Activated CD8-positive, alpha-beta memory T cell treated with anti-CD3 and anti-CD28 coated beads, Interleukin-2, amount 10 ng/mL, durations not matched to agents 7 days and 5 days (primary cell): ENCODE results near the gene NUP42. TPM values are rescaled to one million over a fixed set of nuclear protein-coding genes. Genes with fewer than 3 reads are reported as not detected.
A peak's percentile ranks its signal among the peaks of the same experiment; 100 is the strongest.

Source experiments
- ATAC-seq: fragments of 150-1000 bp; cut with Tn5 transposase; one replicate; pipeline ENCODE4 v1.10.0; 2021; ENCODE audit warnings: moderate library complexity
- CTCF ChIA-PET: fragments of 350-600 bp; sonication (Branson Sonifier 250); formaldehyde crosslinking; loops from one replicate; lab custom pipeline; 2021; ENCODE audit warnings: antibody characterized with exemption; lab: Charles Lee
- DNase-seq: peaks from one replicate; pipeline ENCODE4 v3.0.0-alpha.2; 2020
- H3K27ac Mint-ChIP-seq: one replicate; pipeline ENCODE4 v1.8.0; 2021; ENCODE audit warnings: mild to moderate bottlenecking, mixed read lengths
- H3K27me3 Mint-ChIP-seq: one replicate; pipeline ENCODE4 v1.8.0; 2021; ENCODE audit warnings: mixed read lengths
- H3K36me3 Mint-ChIP-seq: one replicate; pipeline ENCODE4 v1.8.0; 2021; ENCODE audit warnings: mild to moderate bottlenecking, mixed read lengths
- H3K4me1 Mint-ChIP-seq: one replicate; pipeline ENCODE4 v1.8.0; 2021; ENCODE audit warnings: mixed read lengths
- H3K4me3 Mint-ChIP-seq: one replicate; pipeline ENCODE4 v1.8.0; 2021; ENCODE audit warnings: mild to moderate bottlenecking, moderate library complexity, mixed read lengths
- H3K9me3 Mint-ChIP-seq: one replicate; pipeline ENCODE4 v1.8.0; 2022; ENCODE audit warnings: low read depth, mixed read lengths
- total RNA-seq, 2 experiments: library from RNA; stranded (reverse); gene quantifications; one replicate each; pipeline ENCODE4 v1.2.3, GENCODE V29; 2021

Gene NUP42, protein sequence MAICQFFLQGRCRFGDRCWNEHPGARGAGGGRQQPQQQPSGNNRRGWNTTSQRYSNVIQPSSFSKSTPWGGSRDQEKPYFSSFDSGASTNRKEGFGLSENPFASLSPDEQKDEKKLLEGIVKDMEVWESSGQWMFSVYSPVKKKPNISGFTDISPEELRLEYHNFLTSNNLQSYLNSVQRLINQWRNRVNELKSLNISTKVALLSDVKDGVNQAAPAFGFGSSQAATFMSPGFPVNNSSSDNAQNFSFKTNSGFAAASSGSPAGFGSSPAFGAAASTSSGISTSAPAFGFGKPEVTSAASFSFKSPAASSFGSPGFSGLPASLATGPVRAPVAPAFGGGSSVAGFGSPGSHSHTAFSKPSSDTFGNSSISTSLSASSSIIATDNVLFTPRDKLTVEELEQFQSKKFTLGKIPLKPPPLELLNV
- total RNA-seq, result 10 to 100 TPM; 51.3 to 58.0 TPM

DNA sequence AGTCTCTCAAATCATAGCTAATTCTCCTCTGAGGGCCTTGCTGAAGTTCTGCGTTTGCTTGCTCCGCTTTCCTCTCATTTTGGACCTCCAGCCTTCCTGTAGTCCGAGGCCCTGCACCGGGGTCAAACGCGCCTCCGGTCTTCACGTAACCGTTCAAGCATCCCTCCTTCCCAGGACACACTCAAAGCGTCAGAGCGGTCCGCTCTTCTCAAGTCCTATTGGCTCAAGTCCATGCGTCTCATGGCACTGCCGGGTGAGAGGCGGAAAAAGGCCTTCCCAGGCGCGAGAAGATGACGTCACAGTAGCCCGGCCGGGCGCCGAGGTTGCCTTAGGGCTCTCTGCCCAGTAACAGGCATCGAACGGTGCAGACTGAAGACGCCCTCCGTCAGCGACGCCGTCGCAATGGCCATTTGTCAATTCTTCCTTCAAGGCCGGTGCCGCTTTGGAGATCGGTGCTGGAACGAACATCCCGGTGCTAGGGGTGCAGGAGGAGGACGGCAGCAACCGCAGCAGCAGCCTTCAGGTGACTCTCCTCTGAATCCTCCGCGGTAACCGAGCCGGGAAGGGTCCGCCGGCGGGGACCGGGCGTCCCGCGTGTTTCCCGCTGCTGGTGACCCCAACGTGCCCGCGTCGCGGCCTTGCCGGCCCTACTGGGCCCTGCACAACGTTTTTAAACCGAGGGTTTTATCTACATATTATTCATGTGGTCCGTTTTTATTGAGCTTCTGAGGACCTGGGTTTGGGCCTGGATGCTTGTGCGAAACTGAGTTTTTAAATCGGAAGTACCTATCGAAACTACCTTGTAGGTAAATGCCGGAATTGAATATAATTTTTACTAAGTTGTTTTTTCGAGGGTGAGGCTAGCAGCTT is at the start of gene NUP42:
Gene NUP42, plus strand, starts transcription at position 365 of the 870 bp plus-strand sequence. Its CDS starts 38 bp downstream, at position 403.
- CTCF ChIA-PET, result interaction anchor here (1.0 to 2.7 kb wide), 5 partner anchors 76 to 415 kb away, joined by 3 to 8 read pairs (median 4); partner anchors contain the start of gene CCDC126
- peak within 1 kb of the TSS; percentile 89 for H3K4me3 Mint-ChIP-seq
- peak within 1 kb of the TSS; percentile 97 for H3K27ac Mint-ChIP-seq
- peak; percentile 96 for ATAC-seq
- H3K36me3 Mint-ChIP-seq, result peaks cover 8% of the 10 kb centered on the region
- peak; percentile 99 for DNase-seq
- H3K27me3 Mint-ChIP-seq, result peaks cover 3% of the 10 kb centered on the region
- peaks cover 33% of the 10 kb centered on the region for H3K4me1 Mint-ChIP-seq
- no peaks in the 10 kb centered on the region for H3K9me3 Mint-ChIP-seq

DNA sequence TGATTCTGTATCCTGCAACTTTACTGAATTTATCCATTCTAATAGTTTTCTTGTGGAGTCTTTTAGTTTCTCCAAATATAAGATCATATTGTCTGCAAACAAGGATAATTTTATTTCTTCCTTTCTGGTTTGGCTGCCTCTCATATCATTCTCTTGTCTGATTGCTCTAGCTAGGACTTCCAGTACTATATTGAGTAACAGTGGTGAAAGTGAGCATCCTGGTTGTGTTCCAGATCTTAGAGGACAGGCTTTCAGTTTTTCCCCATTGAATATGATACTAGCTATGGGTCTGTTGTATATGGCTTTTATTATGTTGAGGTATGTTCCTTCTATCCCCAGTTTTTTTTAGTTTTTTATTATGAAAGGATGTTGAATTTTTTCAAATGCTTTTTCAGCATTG is 48.1 kb upstream of the NUP42 start:
- Mint-ChIP-seq H3K27ac (peak overlapping the region; percentile 10), H3K4me3 (no peak overlapping the region), H3K36me3 (no peaks in the 10 kb centered on the region), H3K27me3 (no peaks in the 10 kb centered on the region), H3K4me1 (no peaks in the 10 kb centered on the region), H3K9me3 (no peaks in the 10 kb centered on the region)
- ATAC-seq (no peak), DNase-seq (no peak)
- CTCF ChIA-PET, result no interaction called here

DNA sequence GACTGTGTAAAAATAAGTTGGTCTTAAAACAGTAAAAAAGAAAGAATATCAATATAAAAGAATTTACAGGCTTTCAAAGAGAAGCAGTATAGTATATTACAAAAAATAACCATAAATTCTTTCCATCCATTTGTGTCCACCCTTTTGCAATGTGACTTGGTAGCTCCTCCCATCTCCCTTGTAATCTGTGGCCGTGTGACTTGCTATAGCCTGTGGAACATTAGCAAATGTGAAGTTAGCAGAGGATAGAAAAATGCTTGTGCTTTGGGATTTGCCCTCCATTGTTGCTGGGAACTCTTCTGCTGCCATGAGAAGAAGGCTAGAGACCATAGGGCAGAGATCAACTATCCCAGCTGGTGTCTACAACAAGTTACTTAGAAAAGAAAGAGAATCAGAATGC is 46.1 kb upstream of the NUP42 start:
- CTCF ChIA-PET, result no interaction called here
- no peaks in the 10 kb centered on the region for H3K9me3 Mint-ChIP-seq
- no peak overlapping the region for H3K4me3 Mint-ChIP-seq
- no peaks in the 10 kb centered on the region for H3K36me3 Mint-ChIP-seq
- DNase-seq (no peak), ATAC-seq (no peak)
- H3K27ac Mint-ChIP-seq, result no peak overlapping the region
- no peaks in the 10 kb centered on the region for H3K27me3 Mint-ChIP-seq
- no peaks in the 10 kb centered on the region for H3K4me1 Mint-ChIP-seq

DNA sequence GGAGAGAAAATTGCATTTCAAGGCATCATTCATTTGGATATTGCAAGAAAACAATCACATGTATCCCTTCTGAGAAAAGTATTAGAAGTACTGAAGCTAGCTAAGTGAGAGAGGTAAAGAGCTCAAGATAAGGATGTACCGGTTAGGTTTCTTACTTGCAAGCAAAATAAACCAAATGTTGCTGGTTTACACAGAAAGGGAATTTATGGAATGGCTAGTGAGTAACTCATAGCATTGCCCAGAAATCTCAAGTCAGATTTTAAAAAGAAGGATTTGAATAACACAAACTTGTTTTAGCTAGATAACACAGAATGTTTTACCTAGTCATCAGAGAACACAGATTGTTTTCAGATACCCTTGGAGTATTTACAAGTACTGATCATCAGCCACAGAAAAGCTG is 45.6 kb upstream of the NUP42 start:
- H3K4me1 Mint-ChIP-seq, result no peaks in the 10 kb centered on the region
- ATAC-seq, result no peak
- no peak for DNase-seq
- H3K27me3 Mint-ChIP-seq, result no peaks in the 10 kb centered on the region
- no peak overlapping the region for H3K4me3 Mint-ChIP-seq
- no peaks in the 10 kb centered on the region for H3K36me3 Mint-ChIP-seq
- H3K9me3 Mint-ChIP-seq, result no peaks in the 10 kb centered on the region
- CTCF ChIA-PET, result interaction anchor here (0.8 kb wide), 1 partner anchor 9 kb away, joined by 3 read pairs; no protein-coding TSS in a partner anchor
- H3K27ac Mint-ChIP-seq, result no peak overlapping the region

DNA sequence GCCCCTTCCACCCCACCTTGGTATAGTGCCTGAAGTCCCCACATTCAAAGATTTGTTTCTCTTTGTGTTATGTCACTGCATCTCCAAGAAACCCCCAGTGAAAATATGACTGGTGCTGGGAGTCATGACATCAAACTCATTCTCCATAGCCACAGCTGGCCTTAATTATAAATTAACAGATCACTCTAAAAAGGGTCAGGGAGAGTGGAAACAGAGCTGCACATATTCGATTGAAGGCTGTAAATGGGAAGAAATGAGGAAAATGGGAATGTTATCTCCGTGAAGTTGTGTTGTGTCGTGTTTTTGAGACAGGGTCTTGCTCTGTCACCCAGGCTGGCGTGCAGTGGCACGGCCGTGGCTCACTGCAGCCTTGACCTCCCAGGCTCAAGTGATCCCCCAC is 24.2 kb upstream of the NUP42 start:
- CTCF ChIA-PET, result interaction anchor here (0.6 kb wide), 1 partner anchor 19 kb away, joined by 5 read pairs; no protein-coding TSS in a partner anchor
- H3K36me3 Mint-ChIP-seq, result no peaks in the 10 kb centered on the region
- H3K4me3 Mint-ChIP-seq, result no peak overlapping the region
- ATAC-seq (no peak), DNase-seq (no peak)
- no peak overlapping the region for H3K27ac Mint-ChIP-seq
- peaks cover 2% of the 10 kb centered on the region for H3K4me1 Mint-ChIP-seq
- H3K9me3 Mint-ChIP-seq, result no peaks in the 10 kb centered on the region
- H3K27me3 Mint-ChIP-seq, result no peaks in the 10 kb centered on the region

DNA sequence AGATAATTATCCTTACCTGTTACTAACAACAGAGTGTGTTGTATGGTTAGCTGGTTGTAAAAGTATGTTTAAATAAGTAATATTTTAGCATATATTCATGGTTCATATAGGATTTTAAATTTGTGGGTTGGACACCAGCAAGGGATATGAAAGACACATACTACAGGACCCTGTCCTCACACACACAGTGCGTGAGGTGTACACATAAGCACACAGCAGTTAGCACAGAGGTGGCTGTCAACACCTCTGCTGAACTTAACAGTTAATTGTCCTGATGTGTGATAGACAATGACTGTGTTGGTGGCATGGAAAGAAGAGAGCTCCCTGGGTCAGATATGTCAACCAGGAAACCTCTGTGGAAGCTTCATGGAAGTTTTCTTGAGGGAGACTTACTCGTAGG is 23.3 kb upstream of the NUP42 start:
- ATAC-seq, result no peak
- H3K4me1 Mint-ChIP-seq, result peaks cover 2% of the 10 kb centered on the region
- H3K36me3 Mint-ChIP-seq, result no peaks in the 10 kb centered on the region
- no peak for DNase-seq
- no peak overlapping the region for H3K27ac Mint-ChIP-seq
- H3K9me3 Mint-ChIP-seq, result no peaks in the 10 kb centered on the region
- H3K27me3 Mint-ChIP-seq, result no peaks in the 10 kb centered on the region
- H3K4me3 Mint-ChIP-seq, result no peak overlapping the region
- CTCF ChIA-PET, result interaction anchor here (0.6 to 1.4 kb wide), 2 partner anchors 11 to 20 kb away, joined by 3 to 5 read pairs; no protein-coding TSS in a partner anchor

DNA sequence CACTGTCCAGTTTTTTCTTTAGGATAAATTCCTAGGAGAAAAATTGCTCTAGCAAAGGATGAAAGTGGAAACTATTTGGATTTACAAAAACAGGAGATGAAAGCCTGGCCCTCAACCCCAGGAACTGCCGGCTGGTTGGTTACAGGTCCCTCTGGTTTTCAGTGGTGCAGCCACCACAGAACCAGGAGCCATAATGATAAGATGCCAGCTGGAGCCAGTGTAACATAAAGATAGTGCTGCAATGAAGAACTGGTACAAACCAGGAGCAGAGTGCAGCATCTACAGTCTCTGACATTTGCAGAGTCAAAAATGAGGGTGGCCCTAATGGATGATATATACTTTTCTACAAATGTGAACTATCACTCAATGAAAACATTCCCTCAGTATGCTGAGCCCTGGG is 20.4 kb upstream of the NUP42 start:
- Mint-ChIP-seq H3K9me3 (no peaks in the 10 kb centered on the region), H3K4me1 (peaks cover 2% of the 10 kb centered on the region), H3K4me3 (no peak overlapping the region), H3K27ac (no peak overlapping the region), H3K36me3 (no peaks in the 10 kb centered on the region), H3K27me3 (no peaks in the 10 kb centered on the region)
- ATAC-seq (no peak), DNase-seq (no peak)
- CTCF ChIA-PET, result no interaction called here

DNA sequence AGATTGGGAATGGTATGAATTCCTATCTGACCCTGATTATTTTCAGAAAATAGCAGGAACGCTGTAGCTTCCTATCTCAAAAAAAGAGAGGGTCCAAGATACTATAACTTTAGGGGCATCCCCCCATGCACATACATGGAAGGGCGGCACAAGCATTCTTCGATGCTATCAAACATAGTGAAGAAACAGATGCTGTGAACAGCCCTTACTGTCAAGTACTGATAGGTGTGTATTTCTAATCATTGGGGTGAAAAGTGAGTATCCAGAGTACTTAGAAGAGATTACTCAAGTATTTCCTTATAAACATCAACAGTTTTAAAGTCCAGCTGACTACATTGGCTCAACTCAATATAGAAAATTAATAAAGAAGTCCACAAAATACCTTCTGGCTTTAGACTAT is 17.0 kb upstream of the NUP42 start:
- H3K9me3 Mint-ChIP-seq, result no peaks in the 10 kb centered on the region
- no peak for DNase-seq
- H3K4me3 Mint-ChIP-seq, result no peak overlapping the region
- H3K36me3 Mint-ChIP-seq, result no peaks in the 10 kb centered on the region
- no peak for ATAC-seq
- no peaks in the 10 kb centered on the region for H3K27me3 Mint-ChIP-seq
- CTCF ChIA-PET, result interaction anchor here (1.4 kb wide), 1 partner anchor 63 kb away, joined by 3 read pairs; no protein-coding TSS in a partner anchor
- H3K4me1 Mint-ChIP-seq, result peaks cover under 1% of the 10 kb centered on the region
- no peak overlapping the region for H3K27ac Mint-ChIP-seq

DNA sequence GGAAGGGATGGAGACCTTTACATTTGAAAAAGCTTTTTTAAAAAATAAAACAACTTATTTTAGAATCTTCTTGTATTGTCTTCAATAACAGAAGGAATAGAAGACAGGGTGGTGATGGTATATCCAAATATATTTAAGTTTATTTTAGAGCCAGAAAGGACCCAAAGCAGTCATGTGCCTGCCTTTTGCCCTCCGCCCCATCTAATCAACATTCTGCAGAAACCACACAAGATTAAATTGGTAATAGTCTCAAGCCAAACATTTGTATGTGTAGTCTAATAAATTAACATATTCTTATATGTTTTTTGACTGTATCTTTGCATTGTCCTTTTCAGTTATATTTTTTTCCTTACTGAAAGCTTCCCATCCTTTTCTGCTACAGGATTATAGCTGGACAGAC is 16.5 kb upstream of the NUP42 start:
- no peaks in the 10 kb centered on the region for H3K4me1 Mint-ChIP-seq
- CTCF ChIA-PET, result interaction anchor here (1.4 to 1.7 kb wide), 2 partner anchors 63 to 79 kb away, joined by 3 to 5 read pairs; no protein-coding TSS in a partner anchor
- ATAC-seq (no peak), DNase-seq (no peak)
- H3K27me3 Mint-ChIP-seq, result no peaks in the 10 kb centered on the region
- H3K4me3 Mint-ChIP-seq, result no peak overlapping the region
- H3K9me3 Mint-ChIP-seq, result no peaks in the 10 kb centered on the region
- no peak overlapping the region for H3K27ac Mint-ChIP-seq
- H3K36me3 Mint-ChIP-seq, result no peaks in the 10 kb centered on the region

DNA sequence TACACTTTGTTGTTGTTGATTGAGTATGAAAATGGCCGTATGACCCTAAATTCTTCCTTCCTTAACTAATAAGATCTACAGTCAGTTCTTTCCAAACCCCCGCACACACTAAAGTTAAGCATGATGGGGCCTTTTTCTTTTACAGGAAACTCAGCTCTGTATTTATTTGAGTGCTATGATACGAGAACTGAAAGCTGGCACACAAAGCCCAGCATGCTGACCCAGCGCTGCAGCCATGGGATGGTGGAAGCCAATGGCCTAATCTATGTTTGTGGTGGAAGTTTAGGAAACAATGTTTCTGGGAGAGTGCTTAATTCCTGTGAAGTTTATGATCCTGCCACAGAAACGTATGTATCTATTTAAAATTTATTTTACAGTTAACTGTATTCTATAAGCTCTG is 14.2 kb upstream of the NUP42 start:
- CTCF ChIA-PET, result no interaction called here
- no peak for DNase-seq
- no peak overlapping the region for H3K27ac Mint-ChIP-seq
- H3K27me3 Mint-ChIP-seq, result no peaks in the 10 kb centered on the region
- no peaks in the 10 kb centered on the region for H3K4me1 Mint-ChIP-seq
- no peaks in the 10 kb centered on the region for H3K36me3 Mint-ChIP-seq
- H3K4me3 Mint-ChIP-seq, result no peak overlapping the region
- H3K9me3 Mint-ChIP-seq, result no peaks in the 10 kb centered on the region
- no peak for ATAC-seq

DNA sequence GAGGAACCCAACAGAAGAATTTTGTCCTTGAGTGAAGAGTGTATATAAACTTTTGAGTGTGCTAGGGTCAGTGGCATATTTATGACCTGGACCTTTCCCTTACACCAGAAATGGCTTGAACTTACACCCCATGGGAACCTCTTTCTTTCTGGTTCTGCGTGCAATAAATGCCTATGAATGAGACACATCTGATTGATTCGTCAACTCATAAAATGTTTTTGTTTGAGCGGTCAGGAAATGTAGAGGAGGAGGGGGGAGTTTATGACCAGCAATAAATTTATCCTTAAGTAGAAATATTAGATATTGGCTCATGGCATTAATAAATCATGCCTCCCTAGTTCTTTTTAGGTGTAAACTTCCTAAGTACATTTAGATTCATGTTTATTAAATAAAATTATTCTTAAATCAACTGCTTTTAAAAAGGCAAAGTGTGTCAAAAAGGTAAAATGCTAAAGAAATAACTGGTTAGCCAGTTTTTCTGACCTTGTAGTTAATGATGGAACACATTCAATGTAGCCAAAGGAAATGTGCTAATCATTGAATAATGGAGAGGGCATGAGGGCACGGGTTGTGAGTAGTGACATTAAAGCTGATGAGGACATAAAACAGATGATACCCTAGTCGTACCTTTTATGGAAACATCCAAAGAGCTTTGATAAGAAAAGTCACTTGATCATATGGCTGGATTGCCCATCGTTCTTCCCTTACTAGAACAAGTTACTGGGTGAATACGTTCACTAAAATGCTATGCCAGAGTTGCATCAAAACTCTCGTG is 13.6 kb upstream of the NUP42 start:
- no peaks in the 10 kb centered on the region for H3K36me3 Mint-ChIP-seq
- H3K4me3 Mint-ChIP-seq, result no peak overlapping the region
- CTCF ChIA-PET, result interaction anchor here (1.3 kb wide), 1 partner anchor 82 kb away, joined by 4 read pairs; no protein-coding TSS in a partner anchor
- no peaks in the 10 kb centered on the region for H3K9me3 Mint-ChIP-seq
- ATAC-seq (no peak), DNase-seq (no peak)
- no peaks in the 10 kb centered on the region for H3K27me3 Mint-ChIP-seq
- no peak overlapping the region for H3K27ac Mint-ChIP-seq
- no peaks in the 10 kb centered on the region for H3K4me1 Mint-ChIP-seq

DNA sequence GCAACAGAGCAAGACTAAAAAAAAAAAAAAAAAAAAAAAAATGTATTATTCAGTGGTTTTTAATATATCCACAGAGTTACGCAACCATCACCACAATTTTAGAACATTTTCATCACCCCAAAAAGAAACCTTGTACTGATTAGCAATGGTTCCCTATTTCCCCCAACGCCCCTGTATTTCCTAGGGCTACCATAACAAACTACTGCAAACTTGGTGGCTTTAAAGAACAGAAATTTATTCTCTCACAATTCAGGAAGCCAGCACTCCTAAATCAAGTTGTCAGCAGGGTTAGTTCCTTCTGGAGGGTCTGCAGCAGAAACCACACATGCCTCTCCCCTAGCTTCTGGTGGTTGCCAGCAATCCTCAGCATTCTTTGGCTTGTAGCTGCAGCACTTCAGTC is 5.9 kb upstream of the NUP42 start:
- DNase-seq (no peak), ATAC-seq (no peak)
- no peak overlapping the region for H3K4me3 Mint-ChIP-seq
- CTCF ChIA-PET, result interaction anchor here (0.7 kb wide), 1 partner anchor 9 kb away, joined by 3 read pairs; no protein-coding TSS in a partner anchor
- no peak overlapping the region for H3K27ac Mint-ChIP-seq
- no peaks in the 10 kb centered on the region for H3K36me3 Mint-ChIP-seq
- H3K4me1 Mint-ChIP-seq, result peaks cover 7% of the 10 kb centered on the region
- H3K27me3 Mint-ChIP-seq, result peaks cover 3% of the 10 kb centered on the region
- no peaks in the 10 kb centered on the region for H3K9me3 Mint-ChIP-seq
